Osteocyte (in vitro differentiated cells): ENCODE data around the gene POLN. TPM values are rescaled to one million over a fixed set of nuclear protein-coding genes. Genes with fewer than 3 reads are reported as not detected.

Experiments used
- DNase-seq: peaks from one replicate; pipeline ENCODE4 v3.0.0; 2021; ENCODE audit warnings: mixed read lengths; ENCODE audit not compliant: unreplicated experiment; ENCODE audit errors: extremely low spot score
- H3K27ac Mint-ChIP-seq: one replicate; pipeline ENCODE4 v1.8.0; 2021; ENCODE audit warnings: mild to moderate bottlenecking, mixed read lengths; ENCODE audit not compliant: unreplicated experiment
- H3K27me3 Mint-ChIP-seq: one replicate; pipeline ENCODE4 v1.8.0; 2021; ENCODE audit warnings: mixed read lengths; ENCODE audit not compliant: unreplicated experiment
- H3K36me3 Mint-ChIP-seq: one replicate; pipeline ENCODE4 v1.8.0; 2021; ENCODE audit warnings: mixed read lengths; ENCODE audit not compliant: unreplicated experiment
- H3K4me1 Mint-ChIP-seq: one replicate; pipeline ENCODE4 v1.8.0; 2021; ENCODE audit warnings: mixed read lengths; ENCODE audit not compliant: unreplicated experiment
- H3K4me3 Mint-ChIP-seq: one replicate; pipeline ENCODE4 v1.8.0; 2021; ENCODE audit warnings: mild to moderate bottlenecking, moderate library complexity, mixed read lengths; ENCODE audit not compliant: unreplicated experiment
- H3K9me3 Mint-ChIP-seq: one replicate; pipeline ENCODE4 v1.8.0; 2021; ENCODE audit warnings: mixed read lengths; ENCODE audit not compliant: unreplicated experiment
- total RNA-seq: library from RNA; stranded (reverse); gene quantifications from 2 replicates; pipeline ENCODE4 v1.2.1, GENCODE V29; 2021
- TF ChIP-seq, protein P1 (sequence below): fragments of 200-600 bp; sonication (generic); IDR thresholded peaks from 2 replicates; pipeline ENCODE4 v1.5.0; 2021; ENCODE audit warnings: antibody characterized with exemption, mild to moderate bottlenecking, moderate library complexity

Gene POLN
- total RNA-seq, 1 donor from 2014 or later: 4.2 TPM

DNA sequence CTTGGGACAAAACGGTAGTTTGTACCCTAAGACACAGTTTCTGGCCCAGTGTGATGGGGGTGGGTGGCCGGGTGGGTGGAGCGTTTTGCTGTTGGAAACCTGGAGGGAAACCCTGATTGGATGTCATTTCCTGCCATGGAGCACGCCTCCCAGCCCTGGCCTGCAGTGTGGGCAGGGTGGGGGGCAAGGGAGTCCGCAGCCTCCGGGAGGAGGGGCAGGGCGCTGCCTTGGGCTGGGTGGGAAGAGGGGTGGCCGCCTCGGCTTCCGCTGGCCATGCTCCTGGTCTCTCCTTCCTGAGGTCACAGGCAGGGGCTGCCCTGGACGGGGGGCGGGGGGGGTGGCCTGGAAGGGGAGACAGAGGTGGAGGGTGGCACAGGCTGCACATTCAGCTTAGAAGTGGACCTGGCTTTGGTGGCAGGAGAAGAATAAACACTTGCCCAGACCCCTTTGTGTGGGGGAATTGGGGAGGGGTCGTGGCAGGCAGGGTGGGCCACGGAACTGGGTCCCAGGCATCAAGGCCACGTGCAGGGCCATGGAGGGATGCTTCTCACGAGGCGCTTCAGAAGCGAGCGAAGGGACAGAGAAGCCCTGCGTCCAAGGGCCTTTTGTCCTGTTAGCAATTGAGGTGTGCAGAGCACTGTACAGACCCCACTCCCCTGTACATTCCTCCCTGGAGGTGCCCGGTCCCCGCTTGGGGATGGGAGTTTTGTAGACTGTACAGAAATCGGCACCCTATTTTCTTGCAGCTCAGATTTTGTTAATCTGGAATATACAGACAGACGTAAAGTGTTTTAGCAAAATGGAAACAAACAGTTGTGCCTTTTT lies 176.6 kb downstream of the POLN start:
- H3K4me1 Mint-ChIP-seq: no peaks in the 10 kb centered on the region
- no peak for DNase-seq
- H3K36me3 Mint-ChIP-seq: no peaks in the 10 kb centered on the region

DNA sequence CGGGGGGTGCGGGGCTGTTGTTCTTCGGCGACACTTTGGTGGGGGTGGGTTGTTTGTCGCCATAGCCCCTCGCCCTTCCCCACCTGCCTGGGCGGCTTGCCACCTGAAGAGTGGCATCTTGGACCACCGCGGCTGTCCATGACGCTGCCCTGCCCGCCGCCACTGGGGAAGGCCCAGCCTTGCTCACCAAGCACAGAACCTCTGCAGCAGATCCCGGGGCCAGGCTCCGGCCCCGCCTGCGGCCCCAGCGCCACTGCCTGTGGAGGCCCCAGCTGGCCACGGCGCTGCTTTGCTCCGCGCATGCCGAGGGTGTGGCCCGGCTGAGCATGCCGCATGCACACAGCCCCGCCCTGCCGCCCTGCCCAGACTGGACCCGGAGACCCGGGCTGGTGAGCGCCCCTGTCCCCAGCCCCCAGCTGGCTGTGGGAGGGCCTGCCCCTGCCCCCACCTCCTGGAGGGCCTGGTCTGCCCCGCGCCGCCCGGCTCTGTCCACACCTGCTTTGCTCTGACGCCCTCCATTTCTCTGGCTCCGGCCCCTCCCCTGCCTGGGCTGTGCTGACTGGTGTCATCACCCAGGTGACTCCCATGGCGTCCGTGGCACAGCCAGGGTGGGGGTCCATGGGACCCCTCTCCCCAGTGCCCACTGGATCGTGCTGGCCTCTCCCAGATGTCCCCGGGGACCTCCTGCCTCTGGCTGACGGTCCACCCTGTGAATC lies 177.5 kb downstream of the POLN start:
- Mint-ChIP-seq H3K4me3 (no peak overlapping the region), H3K27ac (no peak overlapping the region), H3K27me3 (no peaks in the 10 kb centered on the region), H3K36me3 (no peaks in the 10 kb centered on the region), H3K4me1 (no peaks in the 10 kb centered on the region), H3K9me3 (no peaks in the 10 kb centered on the region)
- TF ChIP-seq, protein P1, sequence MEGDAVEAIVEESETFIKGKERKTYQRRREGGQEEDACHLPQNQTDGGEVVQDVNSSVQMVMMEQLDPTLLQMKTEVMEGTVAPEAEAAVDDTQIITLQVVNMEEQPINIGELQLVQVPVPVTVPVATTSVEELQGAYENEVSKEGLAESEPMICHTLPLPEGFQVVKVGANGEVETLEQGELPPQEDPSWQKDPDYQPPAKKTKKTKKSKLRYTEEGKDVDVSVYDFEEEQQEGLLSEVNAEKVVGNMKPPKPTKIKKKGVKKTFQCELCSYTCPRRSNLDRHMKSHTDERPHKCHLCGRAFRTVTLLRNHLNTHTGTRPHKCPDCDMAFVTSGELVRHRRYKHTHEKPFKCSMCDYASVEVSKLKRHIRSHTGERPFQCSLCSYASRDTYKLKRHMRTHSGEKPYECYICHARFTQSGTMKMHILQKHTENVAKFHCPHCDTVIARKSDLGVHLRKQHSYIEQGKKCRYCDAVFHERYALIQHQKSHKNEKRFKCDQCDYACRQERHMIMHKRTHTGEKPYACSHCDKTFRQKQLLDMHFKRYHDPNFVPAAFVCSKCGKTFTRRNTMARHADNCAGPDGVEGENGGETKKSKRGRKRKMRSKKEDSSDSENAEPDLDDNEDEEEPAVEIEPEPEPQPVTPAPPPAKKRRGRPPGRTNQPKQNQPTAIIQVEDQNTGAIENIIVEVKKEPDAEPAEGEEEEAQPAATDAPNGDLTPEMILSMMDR: no peak
- no peak for DNase-seq

More for the DNA sequence above, 176.6 kb downstream of the POLN start:
- Mint-ChIP-seq H3K9me3 (no peaks in the 10 kb centered on the region), H3K4me3 (no peak overlapping the region), H3K27me3 (no peaks in the 10 kb centered on the region), H3K27ac (no peak overlapping the region)
- TF ChIP-seq, protein P1: no peak

DNA sequence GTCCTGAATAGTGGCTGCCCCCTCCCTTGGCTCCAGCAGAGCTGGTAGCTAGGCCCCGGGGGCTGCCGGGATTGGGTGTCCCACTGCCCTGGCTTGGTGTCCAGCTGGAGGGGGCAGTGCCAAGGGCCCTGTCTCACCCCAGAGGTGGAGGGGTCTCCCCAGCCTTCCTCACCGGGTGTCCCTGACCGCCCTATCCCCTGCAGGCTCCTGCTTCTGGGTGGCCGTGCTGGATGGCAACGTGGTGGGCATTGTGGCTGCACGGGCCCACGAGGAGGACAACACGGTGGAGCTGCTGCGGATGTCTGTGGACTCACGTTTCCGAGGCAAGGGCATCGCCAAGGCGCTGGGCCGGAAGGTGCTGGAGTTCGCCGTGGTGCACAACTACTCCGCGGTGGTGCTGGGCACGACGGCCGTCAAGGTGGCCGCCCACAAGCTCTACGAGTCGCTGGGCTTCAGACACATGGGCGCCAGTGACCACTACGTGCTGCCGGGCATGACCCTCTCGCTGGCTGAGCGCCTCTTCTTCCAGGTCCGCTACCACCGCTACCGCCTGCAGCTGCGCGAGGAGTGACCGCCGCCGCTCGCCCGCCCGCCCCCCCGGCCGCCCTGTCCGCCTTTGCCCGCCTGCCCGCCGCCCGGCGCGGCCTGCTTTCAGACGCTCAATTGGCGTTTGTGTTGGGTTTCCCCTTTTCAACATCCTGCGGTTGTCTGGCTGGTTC lies 178.2 kb downstream of the POLN start:
- DNase-seq: no peak
- H3K36me3 Mint-ChIP-seq: no peaks in the 10 kb centered on the region
- H3K27ac Mint-ChIP-seq: no peak overlapping the region
- no peaks in the 10 kb centered on the region for H3K4me1 Mint-ChIP-seq
- H3K9me3 Mint-ChIP-seq: no peaks in the 10 kb centered on the region
- TF ChIP-seq, protein P1: no peak
- H3K4me3 Mint-ChIP-seq: no peak overlapping the region
- H3K27me3 Mint-ChIP-seq: no peaks in the 10 kb centered on the region

DNA sequence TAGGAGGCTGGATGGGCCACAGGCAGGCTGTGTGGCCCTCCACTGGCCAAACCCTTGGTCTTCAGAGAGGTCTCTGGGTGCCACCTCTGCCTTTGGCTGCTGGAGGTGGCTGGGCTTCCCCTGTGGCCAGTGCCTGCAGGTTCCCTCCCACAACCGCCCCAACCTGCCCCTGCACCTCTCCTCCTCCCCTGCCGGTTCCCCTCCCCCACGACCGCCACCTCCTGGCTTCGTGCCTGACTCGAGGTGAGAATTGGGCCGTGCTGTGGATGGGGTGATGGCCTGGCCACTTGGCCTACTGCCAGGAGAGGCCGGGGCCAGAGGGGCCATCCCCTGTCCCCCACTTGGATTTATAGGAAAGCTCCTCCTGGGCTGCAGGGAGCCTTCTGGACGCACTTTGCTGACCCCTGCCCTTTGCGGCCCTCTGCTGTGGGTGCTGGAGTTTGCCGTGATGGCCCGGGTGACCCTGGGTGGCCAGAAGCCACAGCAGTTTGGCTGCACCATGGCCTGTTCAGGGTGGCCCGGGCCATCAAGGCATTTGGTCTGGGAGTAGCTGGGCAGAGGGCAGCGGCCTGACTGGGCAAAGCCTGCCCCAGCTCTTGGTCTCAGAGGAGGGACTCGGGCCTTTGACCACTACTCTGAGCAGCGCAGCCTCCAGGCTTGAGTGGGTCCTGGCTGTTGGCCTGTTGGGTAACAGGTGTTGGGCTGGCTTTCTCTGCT lies 179.0 kb downstream of the POLN start:
- no peaks in the 10 kb centered on the region for H3K9me3 Mint-ChIP-seq
- H3K4me3 Mint-ChIP-seq: no peak overlapping the region
- H3K4me1 Mint-ChIP-seq: no peaks in the 10 kb centered on the region
- H3K36me3 Mint-ChIP-seq: no peaks in the 10 kb centered on the region
- TF ChIP-seq, protein P1: no peak
- no peak for DNase-seq
- H3K27ac Mint-ChIP-seq: no peak overlapping the region
- H3K27me3 Mint-ChIP-seq: no peaks in the 10 kb centered on the region
